Vagina (tissue), 2 donors: Measurements from ENCODE around the gene GJA3. TPM values are rescaled to one million over a fixed set of nuclear protein-coding genes. Genes with fewer than 3 reads are reported as not detected.

Experiments
- DNase-seq, 2 donors: peaks; one replicate each; pipeline ENCODE4 v3.0.0-alpha.2; 2017; ENCODE audit errors: extremely low spot score in 2 of 2
- H3K27ac ChIP-seq: fragments of 200-600 bp; sonication (generic); one replicate; pipeline ENCODE4 v1.5.1; 2019
- H3K27me3 ChIP-seq: fragments of 200-600 bp; sonication (generic); one replicate; pipeline ENCODE4 v1.5.1; 2019
- H3K36me3 ChIP-seq, 2 donors: fragments of 200-600 bp; sonication (generic); one replicate each; pipeline ENCODE4 v1.5.1; 2017 to 2019
- H3K4me1 ChIP-seq: fragments of 200-600 bp; sonication (generic); one replicate; pipeline ENCODE4 v1.5.1; 2019
- H3K4me3 ChIP-seq, 2 donors: fragments of 200-600 bp; sonication (generic); 1 replicate in 1 of 2; 2 replicates in 1 of 2; pipeline ENCODE4 v1.5.1; 2016 to 2019
- H3K9me3 ChIP-seq: fragments of 200-600 bp; sonication (generic); one replicate; pipeline ENCODE4 v1.5.1; 2019
- POLR2A ChIP-seq, 2 donors: fragments of 450-650 bp; IDR thresholded peaks; one replicate each; pipeline ENCODE4 v1.6.1; 2017; ENCODE audit warnings: antibody characterized with exemption in 2 of 2, mild to moderate bottlenecking in 2 of 2, moderate library complexity in 2 of 2
- POLR2AphosphoS5 ChIP-seq, 2 donors: sonication (generic); formaldehyde crosslinking; IDR thresholded peaks; one replicate each; pipeline ENCODE4 v1.9.0; 2017; ENCODE audit warnings: antibody characterized with exemption in 2 of 2, mild to moderate bottlenecking in 2 of 2, low read depth in 1 of 2; ENCODE audit not compliant: insufficient read depth in 1 of 2
- intact Hi-C: fragments of 100-400 bp; cut with DNase I; formaldehyde crosslinking; loops from one replicate; pipeline ENCODE4 v1.15.1; 2023
- total RNA-seq: library from RNA; depleted of rRNA; stranded (reverse); fragments of >200 nt; gene quantifications from one replicate; pipeline ENCODE4 v1.2.3, GENCODE V29; 2016
- TF ChIP-seq, protein P1 (sequence below), 3 experiments: fragments of 450-650 bp in 2 of 3; fragments of 200-600 bp in 1 of 3; sonication (generic) in 1 of 3; IDR thresholded peaks; one replicate each; pipeline ENCODE4 v1.5.1; 2017 to 2019; ENCODE audit warnings: antibody characterized with exemption in 3 of 3, mild to moderate bottlenecking in 2 of 3, moderate library complexity in 2 of 3

The GJA3 gene
- total RNA-seq, 1 donor from 2014 or later = not detected

DNA sequence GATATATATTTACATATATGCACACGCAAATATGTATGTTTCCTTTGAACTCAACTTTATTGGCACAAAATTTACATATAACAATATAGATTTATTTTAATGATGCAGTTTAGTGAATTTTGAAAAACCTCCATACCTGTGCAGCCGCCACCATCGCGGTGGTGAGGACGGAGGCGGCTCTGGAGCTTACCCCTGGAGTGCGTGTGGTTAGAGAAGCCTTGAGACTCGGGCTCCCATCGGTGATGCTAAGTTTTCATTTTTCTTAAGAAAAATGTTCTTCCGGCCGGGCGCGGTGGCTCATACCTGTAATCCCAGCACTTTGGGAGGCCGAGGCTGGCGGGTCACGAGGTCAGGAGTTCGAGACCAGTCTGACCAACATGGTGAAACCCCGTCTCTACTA, 31.8 kb downstream of the GJA3 start:
- Histone ChIP-seq H3K9me3 (no peaks in the 10 kb centered on the region), H3K36me3 (no peaks in the 10 kb centered on the region), H3K27me3 (no peaks in the 10 kb centered on the region), H3K4me3 (no peak overlapping the region), H3K4me1 (peaks cover 9% of the 10 kb centered on the region), H3K27ac (no peak overlapping the region)
- intact Hi-C loops = no loop called here
- DNase-seq = no peak
- TF ChIP-seq POLR2AphosphoS5 (IDR thresholded peaks at IDR 0.05; ENCODE audit: insufficient read depth in 1 of 2, low read depth in 1 of 2) (no peak), POLR2A (IDR thresholded peaks at IDR 0.05) (no peak)
- TF ChIP-seq, protein P1, sequence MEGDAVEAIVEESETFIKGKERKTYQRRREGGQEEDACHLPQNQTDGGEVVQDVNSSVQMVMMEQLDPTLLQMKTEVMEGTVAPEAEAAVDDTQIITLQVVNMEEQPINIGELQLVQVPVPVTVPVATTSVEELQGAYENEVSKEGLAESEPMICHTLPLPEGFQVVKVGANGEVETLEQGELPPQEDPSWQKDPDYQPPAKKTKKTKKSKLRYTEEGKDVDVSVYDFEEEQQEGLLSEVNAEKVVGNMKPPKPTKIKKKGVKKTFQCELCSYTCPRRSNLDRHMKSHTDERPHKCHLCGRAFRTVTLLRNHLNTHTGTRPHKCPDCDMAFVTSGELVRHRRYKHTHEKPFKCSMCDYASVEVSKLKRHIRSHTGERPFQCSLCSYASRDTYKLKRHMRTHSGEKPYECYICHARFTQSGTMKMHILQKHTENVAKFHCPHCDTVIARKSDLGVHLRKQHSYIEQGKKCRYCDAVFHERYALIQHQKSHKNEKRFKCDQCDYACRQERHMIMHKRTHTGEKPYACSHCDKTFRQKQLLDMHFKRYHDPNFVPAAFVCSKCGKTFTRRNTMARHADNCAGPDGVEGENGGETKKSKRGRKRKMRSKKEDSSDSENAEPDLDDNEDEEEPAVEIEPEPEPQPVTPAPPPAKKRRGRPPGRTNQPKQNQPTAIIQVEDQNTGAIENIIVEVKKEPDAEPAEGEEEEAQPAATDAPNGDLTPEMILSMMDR (IDR thresholded peaks at IDR 0.05) = no peak

- intact Hi-C loops = no loop called here
- no peak for DNase-seq
- no peak for TF ChIP-seq POLR2A (IDR thresholded peaks at IDR 0.05)
- TF ChIP-seq, protein P1 (IDR thresholded peaks at IDR 0.05) = peak in 1 of 3 experiments; percentile 33
- no peak for TF ChIP-seq POLR2AphosphoS5 (IDR thresholded peaks at IDR 0.05; ENCODE audit: insufficient read depth in 1 of 2, low read depth in 1 of 2)
Observed at GRCh38 chr13:20128459-20128931, 32.4 kb downstream of the GJA3 start.

DNA sequence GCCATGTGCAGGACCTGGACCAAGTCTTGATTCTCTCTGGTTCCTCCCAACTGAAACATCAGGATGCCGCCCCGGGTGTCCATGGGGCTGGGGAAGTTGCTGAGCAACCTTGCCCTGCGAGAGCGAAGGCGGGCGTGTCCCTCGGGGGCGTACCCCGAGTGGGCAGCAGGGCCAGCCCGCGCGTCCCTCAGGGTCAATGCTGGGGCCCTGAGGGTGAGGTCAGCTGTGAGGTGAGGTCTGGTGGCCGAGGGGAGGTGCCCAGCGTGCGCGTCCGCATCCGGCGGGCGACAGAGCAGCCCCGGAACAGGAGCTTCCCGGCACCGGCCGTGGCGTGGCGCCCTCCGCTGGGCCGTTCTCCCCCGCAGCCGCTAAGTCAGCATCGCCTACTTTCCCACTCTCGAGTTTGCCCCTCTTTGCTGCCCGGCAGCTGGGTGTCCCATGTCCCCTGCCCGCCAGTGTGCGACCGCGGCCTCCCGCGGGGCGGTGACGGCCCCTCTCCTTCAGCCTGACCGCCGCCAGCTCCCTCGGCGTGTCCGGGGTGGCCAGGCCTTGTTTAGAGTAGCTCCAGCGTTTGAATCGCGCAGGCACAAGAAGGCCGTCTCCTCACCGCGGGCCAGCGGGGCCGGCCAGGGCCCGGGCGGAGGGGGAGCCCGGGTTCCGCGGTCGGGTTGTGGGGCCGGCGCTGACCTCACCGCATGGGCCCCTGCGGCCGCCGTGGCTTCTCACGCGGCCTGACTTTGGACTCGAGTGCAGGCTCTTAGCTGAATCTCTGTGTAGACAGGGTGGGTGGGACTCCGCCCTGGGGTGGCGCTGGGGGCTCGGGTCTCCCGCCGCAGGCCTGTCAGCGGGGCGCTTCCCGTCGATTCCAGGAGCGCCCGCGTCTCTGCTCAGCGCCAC, 33.0 kb downstream of the GJA3 start:
- no peaks in the 10 kb centered on the region for H3K9me3 ChIP-seq
- peak overlapping the region; percentile 66 for H3K27ac ChIP-seq
- H3K4me3 ChIP-seq = peak overlapping the region; percentile 48 to 82
- TF ChIP-seq POLR2A (IDR thresholded peaks at IDR 0.05) (no peak), POLR2AphosphoS5 (IDR thresholded peaks at IDR 0.05; ENCODE audit: insufficient read depth in 1 of 2, low read depth in 1 of 2) (peak in 1 of 2 donors; percentile 56)
- TF ChIP-seq, protein P1 (IDR thresholded peaks at IDR 0.05) = peak in 1 of 3 experiments; percentile 13
- H3K4me1 ChIP-seq = peaks cover 9% of the 10 kb centered on the region
- intact Hi-C loops = no loop called here
- DNase-seq = no peak
- no peaks in the 10 kb centered on the region for H3K27me3 ChIP-seq
- no peaks in the 10 kb centered on the region for H3K36me3 ChIP-seq

More at GRCh38 chr13:20128459-20128931, 32.4 kb downstream of the GJA3 start:
- Histone ChIP-seq H3K4me3 (peak overlapping the region; percentile 48 to 82), H3K27me3 (no peaks in the 10 kb centered on the region), H3K9me3 (no peaks in the 10 kb centered on the region), H3K27ac (peak overlapping the region; percentile 66), H3K4me1 (peaks cover 9% of the 10 kb centered on the region), H3K36me3 (no peaks in the 10 kb centered on the region)

GRCh38 chr13:20127262-20127561, 33.6 kb downstream of the GJA3 start:
- TF ChIP-seq, protein P1 (IDR thresholded peaks at IDR 0.05) = no peak
- TF ChIP-seq POLR2A (IDR thresholded peaks at IDR 0.05) (no peak), POLR2AphosphoS5 (IDR thresholded peaks at IDR 0.05; ENCODE audit: insufficient read depth in 1 of 2, low read depth in 1 of 2) (no peak)
- Histone ChIP-seq H3K36me3 (no peaks in the 10 kb centered on the region), H3K4me3 (peak overlapping the region; percentile 48 to 82), H3K9me3 (no peaks in the 10 kb centered on the region), H3K4me1 (peaks cover 9% of the 10 kb centered on the region), H3K27me3 (no peaks in the 10 kb centered on the region), H3K27ac (peak overlapping the region; percentile 66)
- DNase-seq = no peak
- intact Hi-C loops = no loop called here
